K562 (cell line): ENCODE data around the gene PSMA5. TPM values are rescaled to one million over a fixed set of nuclear protein-coding genes. Genes with fewer than 3 reads are reported as not detected.

Source experiments
- ARID3A ChIP-seq: IDR thresholded peaks from 2 replicates; pipeline ENCODE4 v1.6.1; 2012; ENCODE audit warnings: low read depth, low read length, improper control_type of control experiment, borderline replicate concordance
- ASH1L ChIP-seq: fragments of 450-650 bp; IDR thresholded peaks from 2 replicates; pipeline ENCODE4 v1.6.1; 2018; ENCODE audit warnings: borderline replicate concordance, mild to moderate bottlenecking, low read depth; ENCODE audit not compliant: partially characterized antibody
- BRCA1 ChIP-seq, 2 experiments: fragments of 450-650 bp in 1 of 2; sonication (generic) in 1 of 2; formaldehyde crosslinking in 1 of 2; IDR thresholded peaks; 2 replicates each; pipeline versions ENCODE4 v1.5.0 to v1.6.1; 2017 to 2020; ENCODE audit warnings: mild to moderate bottlenecking in 1 of 2, missing genetic modification reagents in 1 of 2
- CTCF ChIP-seq, 3 experiments: IDR thresholded peaks in 2 of 3; conservative IDR thresholded peaks in 1 of 3; 2 replicates each; pipeline ENCODE4 v1.5.1; 2011 to 2012; ENCODE audit warnings: low read length in 3 of 3, mild to moderate bottlenecking in 3 of 3, control low read depth in 2 of 3, improper control_type of control experiment in 1 of 3, inconsistent platforms in 1 of 3, low read depth in 1 of 3, mixed read lengths in 1 of 3, moderate library complexity in 1 of 3; ENCODE audit not compliant: insufficient read depth in 2 of 3
- EP400 ChIP-seq: fragments of 450-650 bp; IDR thresholded peaks from 2 replicates; pipeline ENCODE4 v1.6.1; 2017; ENCODE audit warnings: antibody characterized with exemption, mild to moderate bottlenecking, moderate library complexity
- GTF2B ChIP-seq: IDR thresholded peaks from 2 replicates; pipeline ENCODE4 v1.6.1; 2011; ENCODE audit not compliant: insufficient read length; ENCODE audit errors: extremely low read depth
- GTF2E2 ChIP-seq: fragments of 200-800 bp; sonication (Bioruptor generic); IDR thresholded peaks from 2 replicates; pipeline ENCODE4 v1.6.1; 2016; ENCODE audit warnings: missing genetic modification characterization, missing compliant biosample characterization
- KLF6 ChIP-seq: fragments of 250-450 bp; sonication (Bioruptor Pico); IDR thresholded peaks from 2 replicates; pipeline ENCODE4 v1.4.0; 2020; ENCODE audit warnings: mild to moderate bottlenecking, moderate library complexity, borderline replicate concordance
- PHB2 ChIP-seq: fragments of 450-650 bp; IDR thresholded peaks from 2 replicates; pipeline ENCODE4 v1.6.1; 2017; ENCODE audit warnings: low read depth
- RAD21 ChIP-seq, 2 experiments: fragments of 250-450 bp in 1 of 2; fragments of 450-650 bp in 1 of 2; sonication (Bioruptor Pico) in 1 of 2; formaldehyde crosslinking in 1 of 2; IDR thresholded peaks in 1 of 2; conservative IDR thresholded peaks in 1 of 2; 2 replicates each; pipeline versions ENCODE4 v1.4.0 to v1.8.0; 2020 to 2022; ENCODE audit warnings: mild to moderate bottlenecking in 2 of 2, moderate library complexity in 1 of 2
- SOX6 ChIP-seq: fragments of 450-650 bp; IDR thresholded peaks from 2 replicates; pipeline ENCODE4 v1.6.1; 2014; ENCODE audit warnings: mild to moderate bottlenecking
- TEAD1 ChIP-seq, 2 experiments: fragments of 450-650 bp in 1 of 2; sonication (generic) in 1 of 2; formaldehyde crosslinking; IDR thresholded peaks; 2 replicates each; pipeline versions ENCODE4 v1.4.0 to v1.8.0; 2020 to 2022; ENCODE audit warnings: mild to moderate bottlenecking in 2 of 2, missing genetic modification reagents in 1 of 2
- U2AF2 ChIP-seq: fragments of 200-400 bp; formaldehyde crosslinking; optimal IDR thresholded peaks from 2 replicates; pipeline ENCODE3; 2017; ENCODE audit warnings: low read depth, mild to moderate bottlenecking, low read length
- ZBTB7A ChIP-seq: IDR thresholded peaks from 2 replicates; pipeline ENCODE4 v1.6.1; 2011; ENCODE audit warnings: low read depth, mild to moderate bottlenecking, low read length, moderate library complexity, borderline replicate concordance; ENCODE audit not compliant: control insufficient read depth
- ZNF589 ChIP-seq: fragments of 200-800 bp; sonication (Bioruptor generic); IDR thresholded peaks from 2 replicates; pipeline ENCODE4 v1.6.1; 2016; ENCODE audit warnings: low read depth, missing genetic modification characterization, missing compliant biosample characterization
- polyA plus RNA-seq, 8 experiments: library from polyadenylated mRNA; depleted of rRNA in 4 of 8; stranded (reverse) in 5 of 8; unstranded in 3 of 8; fragments of >200 nt; fragmentation: Nextera tagmentation in 2 of 8; fragmentation: Illumina TruSeq in 1 of 8; extraction: Ambion mirVana in 2 of 8; extraction: Trizol in 1 of 8; gene quantifications; 2 replicates each; pipeline versions ENCODE4 v1.2.1 to v1.2.3, GENCODE V29; 2011 to 2014; ENCODE audit warnings: inconsistent platforms in 1 of 8, missing spikeins in 1 of 8
- total RNA-seq, 7 experiments: library from RNA; depleted of rRNA in 6 of 7; stranded (reverse); fragments of >200 nt in 6 of 7; fragmentation: Illumina TruSeq in 2 of 7; extraction: Trizol in 2 of 7; gene quantifications; 2 replicates each; pipeline versions ENCODE4 v1.2.1 to v1.2.3, GENCODE V29; 2011 to 2021; ENCODE audit warnings: low replicate concordance in 1 of 7
- TF ChIP-seq, protein P1 (sequence below): fragments of 450-650 bp; formaldehyde crosslinking; IDR thresholded peaks from 2 replicates; pipeline ENCODE4 v1.4.0; 2020; ENCODE audit warnings: mild to moderate bottlenecking, moderate library complexity
- TF ChIP-seq, protein P2 (sequence below), 2 experiments: IDR thresholded peaks in 1 of 2; conservative IDR thresholded peaks in 1 of 2; 2 replicates each; pipeline ENCODE4 v1.6.1; 2016; ENCODE audit warnings: low read depth in 2 of 2, mild to moderate bottlenecking in 1 of 2, missing compliant biosample characterization in 1 of 2, missing genetic modification characterization in 1 of 2, moderate library complexity in 1 of 2

The PSMA5 gene
- total and polyA plus RNA-seq, 9 of the 15 experiments (the other 6 are each of a cell fraction or from before 2014, with no cell fraction given), result 82.6 to 542 (median 287) TPM

- TF ChIP-seq, protein P1, sequence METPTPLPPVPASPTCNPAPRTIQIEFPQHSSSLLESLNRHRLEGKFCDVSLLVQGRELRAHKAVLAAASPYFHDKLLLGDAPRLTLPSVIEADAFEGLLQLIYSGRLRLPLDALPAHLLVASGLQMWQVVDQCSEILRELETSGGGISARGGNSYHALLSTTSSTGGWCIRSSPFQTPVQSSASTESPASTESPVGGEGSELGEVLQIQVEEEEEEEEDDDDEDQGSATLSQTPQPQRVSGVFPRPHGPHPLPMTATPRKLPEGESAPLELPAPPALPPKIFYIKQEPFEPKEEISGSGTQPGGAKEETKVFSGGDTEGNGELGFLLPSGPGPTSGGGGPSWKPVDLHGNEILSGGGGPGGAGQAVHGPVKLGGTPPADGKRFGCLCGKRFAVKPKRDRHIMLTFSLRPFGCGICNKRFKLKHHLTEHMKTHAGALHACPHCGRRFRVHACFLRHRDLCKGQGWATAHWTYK (CRISPR knock-in tag), result no peak
- TF ChIP-seq PHB2 (no peak), RAD21 (CRISPR knock-in tag; conservative IDR thresholded peaks at IDR 0.05 in 1 of 2, IDR thresholded peaks at IDR 0.05 in 1 of 2) (peak; percentile 98), ARID3A (peak; percentile 88; the same call in 1 of the 2 replicates), CTCF (IDR thresholded peaks at IDR 0.05 in 2 of 3, conservative IDR thresholded peaks at IDR 0.05 in 1 of 3; ENCODE audit: insufficient read depth in 2 of 3, low read depth in 1 of 3, low read length in 3 of 3) (peak; percentile 61 to 93 (median 68); a peak in 5 of 6 replicates), ZBTB7A (no peak), GTF2B (no peak), U2AF2 (no peak), GTF2E2 (0 out of 2 replicates have a peak, but pooled peaks have one; percentile 28), EP400 (peak; percentile 40), ZNF589 (CRISPR knock-in tag) (no peak), TEAD1 (CRISPR knock-in tag; IDR thresholded peaks at IDR 0.05) (peak in 1 of 2 experiments; percentile 25; a peak in 1 of 4 replicates), ASH1L (peak; percentile 8), KLF6 (CRISPR knock-in tag) (0 out of 2 replicates have a peak, but pooled peaks have one; percentile 54), SOX6 (peak; percentile 99), BRCA1 (IDR thresholded peaks at IDR 0.05) (no peak), BRCA1 (CRISPR knock-in tag; IDR thresholded peaks at IDR 0.05) (no peak)
- TF ChIP-seq, protein P2, sequence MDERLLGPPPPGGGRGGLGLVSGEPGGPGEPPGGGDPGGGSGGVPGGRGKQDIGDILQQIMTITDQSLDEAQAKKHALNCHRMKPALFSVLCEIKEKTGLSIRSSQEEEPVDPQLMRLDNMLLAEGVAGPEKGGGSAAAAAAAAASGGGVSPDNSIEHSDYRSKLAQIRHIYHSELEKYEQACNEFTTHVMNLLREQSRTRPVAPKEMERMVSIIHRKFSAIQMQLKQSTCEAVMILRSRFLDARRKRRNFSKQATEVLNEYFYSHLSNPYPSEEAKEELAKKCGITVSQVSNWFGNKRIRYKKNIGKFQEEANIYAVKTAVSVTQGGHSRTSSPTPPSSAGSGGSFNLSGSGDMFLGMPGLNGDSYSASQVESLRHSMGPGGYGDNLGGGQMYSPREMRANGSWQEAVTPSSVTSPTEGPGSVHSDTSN (CRISPR knock-in tag; IDR thresholded peaks at IDR 0.05; ENCODE audit: low read depth), result peak; percentile 34; the same call in 1 of the 2 replicates
- TF ChIP-seq, protein P2 (tag; conservative IDR thresholded peaks at IDR 0.05; ENCODE audit: low read depth), result peak; percentile 99
These were observed 26.8 kb downstream of the PSMA5 start (continued) for GRCh38 chr1:109399326-109399957.
